ENCODE measurements around the gene MS4A8.

DNA sequence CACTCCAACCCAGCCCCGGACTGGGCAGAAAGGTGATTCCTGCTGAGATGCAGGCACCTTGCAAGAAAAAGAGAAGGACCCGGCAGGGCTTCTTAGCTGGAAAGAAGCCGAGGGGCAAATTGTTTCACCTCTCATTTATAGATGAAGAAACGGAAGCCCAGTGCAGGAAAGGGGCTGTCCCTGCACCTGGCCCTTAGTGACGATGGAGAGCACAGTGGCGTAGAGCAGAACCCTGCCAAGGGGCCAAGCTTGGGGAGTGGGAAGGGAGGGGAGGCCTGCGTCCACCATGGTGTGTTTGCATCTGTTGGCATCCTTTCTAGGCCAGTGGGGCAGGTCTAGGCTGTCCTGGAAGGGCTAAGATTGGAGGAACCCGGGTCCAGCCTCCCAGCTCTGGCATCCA is 49.4 kb downstream of the MS4A8 start:
- no peak for TF ChIP-seq EZH2phosphoT487 (IDR thresholded peaks at IDR 0.05; ENCODE audit: insufficient read depth, low read depth)
- no peak for TF ChIP-seq EZH2 (IDR thresholded peaks at IDR 0.05; ENCODE audit: insufficient read depth, poor library complexity, severe bottlenecking)
